ENCODE measurements around the gene HSPB9.

- TF ChIP-seq EZH2 (IDR thresholded peaks at IDR 0.05; ENCODE audit: insufficient read depth, poor library complexity, severe bottlenecking): no peak
- TF ChIP-seq EZH2phosphoT487 (IDR thresholded peaks at IDR 0.05; ENCODE audit: insufficient read depth, low read depth): no peak
These were observed at the start of gene HSPB9 for GRCh38 chr17:42122371-42123303.
